GM18519 (cell line): ENCODE data around the gene TRPT1.

Experiments used
- ATAC-seq: cut with Tn5 transposase; IDR thresholded peaks from one replicate; pipeline ENCODE4 v1.9.1; 2021; ENCODE audit warnings: mild to moderate bottlenecking, moderate library complexity; ENCODE audit not compliant: unreplicated experiment, low FRiP score

The TRPT1 gene

DNA sequence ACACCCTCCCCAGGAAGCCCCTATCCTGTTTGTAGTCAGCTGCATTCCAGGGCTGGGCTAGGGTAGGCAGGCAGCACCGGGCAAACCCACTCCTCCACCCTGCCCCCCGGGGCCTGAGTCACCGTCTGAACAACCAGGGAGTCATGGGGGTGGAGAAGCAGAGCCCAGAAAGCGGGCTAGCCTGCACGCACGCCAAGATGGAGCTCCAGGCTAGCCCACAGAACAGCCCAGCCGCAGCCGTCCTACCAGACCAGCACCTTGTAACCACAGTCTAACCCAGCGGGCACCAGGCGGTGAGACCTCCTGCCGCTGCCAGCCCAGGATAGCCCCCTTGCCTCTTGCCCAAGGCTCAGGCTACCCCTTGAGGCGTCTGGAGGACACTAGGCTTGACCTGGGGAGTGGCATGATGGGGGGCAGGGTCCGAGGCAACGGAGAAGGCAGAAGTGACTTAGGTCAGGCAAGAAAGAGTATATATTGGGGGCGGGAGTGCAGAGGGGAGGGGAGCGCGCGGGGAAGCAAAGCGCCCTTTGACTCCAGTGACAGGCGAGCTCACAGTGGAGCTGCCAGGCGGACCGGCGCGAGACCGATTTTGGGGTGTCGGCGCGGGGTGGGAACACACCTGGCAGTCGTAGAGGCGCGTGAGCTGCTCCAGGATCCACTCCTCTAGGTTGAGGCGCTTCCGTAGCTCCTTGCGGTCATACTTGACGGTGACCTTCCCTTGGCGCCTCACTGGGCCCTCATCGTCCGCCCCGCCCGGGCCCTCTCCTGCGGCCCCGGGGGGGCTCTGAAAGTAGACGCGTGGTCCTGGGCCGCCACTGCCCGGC, 20.0 kb upstream of the TRPT1 start:
- ATAC-seq, result no peak

DNA sequence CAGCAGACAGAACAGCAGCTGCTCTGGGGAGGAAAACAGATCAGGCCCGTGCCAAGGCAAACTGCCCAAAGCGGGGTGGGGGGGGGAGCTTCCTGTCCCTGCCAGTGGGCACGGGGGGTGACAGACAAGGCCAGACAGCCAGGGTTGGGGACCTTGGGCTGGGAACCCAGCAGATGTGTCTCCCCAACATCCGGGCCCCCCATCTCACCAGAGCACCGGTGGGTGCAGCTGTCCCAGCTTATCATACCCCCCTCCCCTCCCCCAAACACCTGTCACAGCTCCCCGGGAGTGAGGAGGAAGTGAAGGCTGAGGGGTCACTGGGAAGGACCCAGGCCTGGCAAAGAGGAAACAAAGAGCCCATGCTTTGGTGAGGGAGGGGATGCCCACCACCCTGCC, 19.4 kb upstream of the TRPT1 start:
- ATAC-seq, result no peak

DNA sequence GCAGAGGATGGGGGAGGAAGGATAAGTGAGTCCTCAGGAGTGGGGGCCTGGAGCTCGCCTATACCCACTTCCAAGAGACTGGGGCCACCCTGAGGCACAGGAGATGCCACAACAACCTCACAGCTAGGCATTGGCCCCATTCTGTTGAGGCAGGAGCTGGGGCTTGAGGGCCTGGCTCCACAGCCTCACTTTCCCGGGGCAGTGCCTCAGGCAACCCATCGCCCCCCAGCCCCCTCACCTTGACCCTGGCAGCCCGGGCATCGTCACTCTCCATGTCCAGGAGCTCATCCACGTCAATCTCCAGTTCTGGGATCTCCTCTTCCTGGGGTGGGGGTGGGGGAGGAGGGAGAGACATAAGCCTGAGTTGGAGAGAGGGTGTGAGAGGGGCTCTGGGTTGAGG, 19.0 kb upstream of the TRPT1 start:
- no peak for ATAC-seq

DNA sequence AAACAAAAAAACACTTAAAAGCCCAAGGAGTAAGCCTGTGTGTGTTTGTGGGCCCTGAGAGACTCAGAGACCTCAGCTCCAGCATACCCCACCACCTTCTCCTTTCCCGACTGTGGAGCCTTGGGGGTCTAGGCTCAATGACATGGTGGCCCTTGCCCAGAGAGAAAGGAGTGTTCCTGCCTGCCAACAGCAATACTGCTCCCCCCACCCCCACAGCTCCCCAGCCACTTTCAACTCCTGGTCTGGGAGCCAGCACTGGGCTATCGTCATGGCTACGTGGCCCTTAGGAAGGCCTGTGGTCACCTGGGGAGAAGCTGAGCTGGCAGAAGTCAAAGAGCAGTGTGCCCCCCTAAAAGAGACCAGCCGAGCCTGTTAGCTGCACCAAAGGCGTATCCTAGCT, 18.1 kb upstream of the TRPT1 start:
- ATAC-seq, result no peak

DNA sequence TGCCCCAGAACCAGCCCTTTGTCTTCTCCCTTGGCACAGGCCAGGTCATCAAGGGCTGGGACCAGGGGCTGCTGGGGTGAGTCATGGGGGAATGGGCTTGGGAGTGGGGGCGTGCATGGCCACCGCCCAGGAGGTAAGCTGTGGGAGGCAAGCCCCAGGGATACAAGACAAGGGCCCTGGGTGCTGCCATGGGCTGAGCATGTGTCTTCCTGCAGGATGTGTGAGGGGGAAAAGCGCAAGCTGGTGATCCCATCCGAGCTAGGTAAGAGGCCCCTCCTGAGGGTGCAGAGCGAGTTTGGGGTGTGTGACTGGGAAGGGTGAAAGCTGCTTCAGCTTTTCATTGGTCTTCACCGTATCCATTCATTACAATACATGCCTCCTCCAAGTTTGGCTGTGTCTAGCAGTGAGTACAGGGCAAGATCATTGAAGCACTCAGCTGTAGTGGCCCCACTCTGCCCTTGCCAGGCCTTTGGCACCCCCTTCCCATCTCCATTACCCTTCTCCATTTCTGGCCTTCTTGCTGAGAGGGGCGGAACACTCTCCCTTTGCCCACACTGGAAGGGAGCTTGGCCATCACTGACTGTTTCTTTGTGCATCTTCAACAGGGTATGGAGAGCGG, 17.4 kb upstream of the TRPT1 start:
- no peak for ATAC-seq

DNA sequence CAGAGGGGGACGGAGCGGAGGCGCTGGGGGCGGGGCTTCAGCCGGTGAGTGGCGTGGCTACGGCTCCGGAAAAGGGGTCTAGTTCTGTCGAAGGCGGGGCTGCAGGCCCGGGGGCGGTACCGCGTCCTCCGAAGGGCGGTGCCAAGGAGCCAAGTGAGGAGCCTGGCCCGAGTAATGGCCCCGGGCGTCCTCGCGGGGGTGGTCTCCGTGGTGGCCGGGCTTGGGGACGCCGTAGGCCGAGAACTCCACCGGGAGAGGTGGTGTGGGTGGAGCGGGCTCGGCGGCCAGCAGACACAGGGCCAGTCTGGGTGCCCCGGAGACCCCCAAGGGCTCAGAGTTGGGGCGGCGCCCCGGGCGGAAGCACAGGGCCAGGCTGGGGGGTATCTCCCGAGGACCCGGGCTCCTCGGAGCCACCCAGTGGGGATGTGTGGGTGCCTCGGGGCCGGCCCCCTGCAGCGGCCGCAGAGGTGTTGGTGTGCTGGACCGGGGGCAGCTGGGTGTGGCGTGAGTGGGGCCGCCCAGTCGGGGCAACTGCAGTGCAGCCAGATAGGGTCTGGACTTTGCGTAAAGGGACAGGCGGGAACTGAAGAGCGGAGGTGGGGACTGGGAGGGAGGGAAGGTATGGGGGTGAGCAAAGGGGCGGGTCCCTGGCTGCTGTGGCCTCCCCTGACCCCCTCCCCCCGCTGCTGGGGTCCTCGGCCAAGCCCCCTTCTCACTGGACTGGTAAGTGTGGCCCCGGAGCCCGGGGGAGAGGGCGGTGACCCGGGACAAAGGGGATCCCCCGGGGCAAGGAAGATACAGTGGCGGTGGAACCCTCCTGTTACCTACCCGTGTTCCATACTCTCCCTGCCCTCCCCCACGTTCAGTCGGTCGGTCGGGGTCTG, 15.7 kb upstream of the TRPT1 start:
- ATAC-seq, result peak; percentile 41

DNA sequence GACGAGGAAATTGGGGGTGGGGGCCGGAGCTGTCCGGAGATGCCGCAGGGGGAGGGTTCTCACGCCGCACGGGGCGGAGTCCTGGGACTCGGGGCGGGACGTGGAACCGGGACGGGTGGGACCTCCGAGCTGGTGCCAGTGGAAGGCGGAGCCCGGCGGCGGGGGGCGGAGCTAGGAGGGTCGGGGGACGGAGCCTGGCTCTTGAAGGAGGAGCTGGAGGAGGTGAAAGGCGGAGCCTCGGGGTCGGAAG, 15.2 kb upstream of the TRPT1 start:
- no peak for ATAC-seq

DNA sequence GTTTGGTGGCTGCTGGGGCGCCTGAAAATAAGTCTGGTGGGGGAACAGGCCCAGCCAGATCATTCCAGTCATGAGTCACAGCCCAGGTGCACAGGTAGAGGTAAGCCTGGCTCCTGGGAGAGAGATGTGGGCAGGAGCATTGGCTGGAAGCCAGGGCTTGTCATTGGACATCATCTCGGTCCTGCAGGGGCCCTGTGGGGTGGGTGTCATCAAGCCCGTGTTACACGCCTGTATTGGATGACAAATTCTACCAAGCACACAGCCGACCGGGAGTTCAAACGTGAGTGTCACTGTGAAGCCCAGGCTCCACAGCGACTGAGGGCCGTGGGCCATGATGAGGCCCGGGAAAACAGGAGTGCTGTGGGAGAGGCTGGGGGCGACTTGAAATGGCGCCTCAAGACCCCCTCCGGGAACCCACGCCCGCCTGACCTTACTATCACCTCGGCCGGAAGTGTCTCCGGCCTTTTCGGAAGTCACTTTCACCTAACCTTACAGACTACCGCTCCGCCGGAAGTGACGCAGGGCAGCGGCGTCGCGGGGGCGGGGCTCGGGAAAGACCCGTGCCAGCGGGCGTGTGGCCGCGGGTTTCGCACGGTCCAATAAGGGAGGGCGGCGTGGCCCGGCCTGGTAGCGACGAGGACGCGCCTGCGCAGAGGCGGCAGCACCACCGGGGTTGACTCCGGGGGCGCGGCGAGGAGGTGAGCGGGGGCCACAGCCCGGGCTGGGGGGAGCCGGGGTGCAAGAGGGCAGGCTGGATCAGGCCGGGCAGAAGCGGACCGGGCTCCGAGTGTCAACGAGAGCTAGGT, 14.7 kb upstream of the TRPT1 start, which contains the start of gene FKBP2:
FKBP2 (plus strand) TSS at position 661 of the 806 bp plus-strand sequence. CDS start 1,293 bp downstream, outside the sequence.
- peak; percentile 51 for ATAC-seq

DNA sequence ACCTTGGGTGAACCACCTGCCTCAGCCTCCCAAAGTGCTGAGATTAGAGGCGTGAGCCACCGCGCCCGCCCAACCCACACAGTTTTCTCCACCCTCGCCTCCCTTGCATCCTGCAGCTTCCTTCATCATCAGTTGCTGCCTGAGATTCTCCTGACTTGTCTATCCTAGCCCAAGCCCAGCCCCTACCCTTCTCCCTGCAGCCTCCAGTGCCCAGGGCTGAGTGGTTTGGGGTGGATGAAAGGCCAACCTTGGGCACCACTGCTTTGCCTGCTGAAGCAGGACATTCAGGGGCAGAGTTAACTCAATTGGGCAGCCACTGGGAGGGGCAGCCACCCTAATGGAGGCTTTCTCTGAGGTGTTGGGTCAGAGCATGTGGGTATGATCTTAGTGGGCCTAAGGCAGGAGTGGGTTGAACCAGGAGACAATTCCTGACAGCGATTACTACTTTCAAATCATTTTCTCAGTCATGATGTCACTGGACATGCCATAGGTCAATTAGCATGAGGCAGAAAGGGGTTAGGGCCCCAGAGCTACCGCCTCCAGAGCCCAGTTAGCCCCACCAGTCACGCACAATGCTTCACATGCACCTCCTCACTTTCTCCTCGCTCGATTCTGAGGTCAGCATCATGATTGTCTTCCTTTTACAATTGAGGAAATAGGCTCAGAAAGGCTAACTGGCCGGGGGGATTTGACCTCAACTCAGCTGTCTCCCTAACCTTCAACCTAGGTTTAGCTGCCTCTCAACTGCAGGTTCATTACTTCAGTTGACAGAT, 13.9 kb upstream of the TRPT1 start:
- ATAC-seq, result no peak

DNA sequence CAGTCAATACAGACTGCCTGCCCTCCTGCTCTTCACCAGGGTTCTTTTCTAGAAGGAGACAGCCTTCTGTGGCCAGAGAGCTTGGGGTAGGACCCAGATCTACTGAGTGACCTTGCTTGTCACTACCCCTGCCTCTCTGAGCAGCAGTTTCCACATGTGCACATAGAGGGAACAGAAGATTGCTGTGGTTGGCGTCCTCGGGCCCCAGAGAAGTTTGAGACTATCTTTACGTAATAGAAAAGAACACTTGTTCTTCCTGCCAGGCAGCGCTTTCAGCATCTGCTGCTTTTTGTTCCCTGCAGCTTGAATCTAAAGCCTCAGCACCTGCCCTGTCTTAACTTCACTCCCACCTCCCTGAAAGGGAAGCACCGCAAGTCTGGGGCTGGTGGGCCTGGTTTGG, 13.0 kb upstream of the TRPT1 start:
- no peak for ATAC-seq

DNA sequence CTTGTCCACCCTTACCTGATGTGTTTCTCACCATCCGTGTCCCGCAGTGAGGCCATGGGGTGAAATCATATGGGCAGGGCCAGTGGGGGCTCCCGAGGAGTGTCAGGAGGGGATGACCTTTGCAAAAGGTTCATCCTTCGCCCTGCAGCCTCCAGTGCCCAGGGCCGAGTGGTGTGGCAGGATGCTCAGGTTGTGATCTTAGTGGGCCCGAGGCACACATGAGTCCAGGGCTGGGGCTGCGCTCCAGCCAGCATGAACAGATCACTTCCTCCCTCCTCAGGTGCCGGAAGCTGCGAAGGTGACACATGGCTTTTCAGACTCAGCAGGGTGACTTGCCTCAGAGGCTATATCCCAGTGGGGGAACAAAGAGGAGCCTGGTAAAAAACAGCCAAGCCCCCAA, 12.1 kb upstream of the TRPT1 start:
- ATAC-seq, result no peak

DNA sequence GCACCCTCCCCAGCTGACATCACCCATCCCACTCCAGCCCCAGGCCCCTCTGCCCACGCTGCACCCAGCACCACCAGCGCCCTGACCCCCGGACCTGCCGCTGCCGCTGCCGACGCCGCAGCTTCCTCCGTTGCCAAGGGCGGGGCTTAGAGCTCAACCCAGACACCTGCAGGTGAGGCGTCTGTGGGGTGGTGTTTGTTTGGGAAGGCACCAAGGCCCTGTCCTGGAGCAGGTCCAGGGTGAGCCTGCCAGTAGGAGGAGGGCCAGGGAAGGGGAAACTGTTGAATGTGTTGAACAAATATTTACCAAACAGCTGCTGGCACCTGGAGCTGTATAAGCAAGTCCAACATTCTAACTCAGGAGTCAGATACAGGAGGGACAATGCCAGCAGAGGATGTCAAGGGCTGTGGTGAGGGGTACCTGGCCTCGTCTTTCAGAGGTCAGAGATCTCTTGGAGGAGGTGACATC, 11.5 kb upstream of the TRPT1 start:
- ATAC-seq, result no peak

DNA sequence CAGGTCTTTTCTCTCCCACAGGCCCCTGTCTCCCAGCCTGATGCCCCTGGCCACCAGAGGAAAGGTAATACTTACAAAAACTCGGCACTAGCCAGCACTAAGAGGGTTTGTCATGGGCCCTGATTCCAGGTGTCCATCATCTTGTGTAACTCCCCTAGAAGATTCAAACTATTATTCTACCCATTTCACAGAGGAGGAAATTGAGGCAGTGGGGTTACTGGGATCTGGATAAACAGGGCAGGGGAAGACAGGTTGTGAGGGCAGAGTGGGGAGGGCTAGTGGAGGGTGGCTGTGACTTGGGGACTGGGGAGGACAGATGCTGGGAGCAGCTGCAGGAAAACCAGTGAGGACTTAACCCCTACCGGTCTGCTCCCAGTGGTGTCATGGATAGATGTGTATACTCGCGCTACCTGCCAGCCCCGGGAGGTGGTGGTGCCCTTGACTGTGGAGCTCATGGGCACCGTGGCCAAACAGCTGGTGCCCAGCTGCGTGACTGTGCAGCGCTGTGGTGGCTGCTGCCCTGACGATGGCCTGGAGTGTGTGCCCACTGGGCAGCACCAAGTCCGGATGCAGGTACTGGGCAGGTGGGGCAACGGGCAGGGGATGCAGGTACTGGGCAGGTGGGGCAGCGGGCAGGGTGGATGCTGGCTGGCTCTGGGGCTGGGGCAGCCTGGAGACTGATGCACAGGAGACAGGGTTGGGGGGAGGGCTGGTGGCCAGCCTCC, 9.6 kb upstream of the TRPT1 start:
- no peak for ATAC-seq

DNA sequence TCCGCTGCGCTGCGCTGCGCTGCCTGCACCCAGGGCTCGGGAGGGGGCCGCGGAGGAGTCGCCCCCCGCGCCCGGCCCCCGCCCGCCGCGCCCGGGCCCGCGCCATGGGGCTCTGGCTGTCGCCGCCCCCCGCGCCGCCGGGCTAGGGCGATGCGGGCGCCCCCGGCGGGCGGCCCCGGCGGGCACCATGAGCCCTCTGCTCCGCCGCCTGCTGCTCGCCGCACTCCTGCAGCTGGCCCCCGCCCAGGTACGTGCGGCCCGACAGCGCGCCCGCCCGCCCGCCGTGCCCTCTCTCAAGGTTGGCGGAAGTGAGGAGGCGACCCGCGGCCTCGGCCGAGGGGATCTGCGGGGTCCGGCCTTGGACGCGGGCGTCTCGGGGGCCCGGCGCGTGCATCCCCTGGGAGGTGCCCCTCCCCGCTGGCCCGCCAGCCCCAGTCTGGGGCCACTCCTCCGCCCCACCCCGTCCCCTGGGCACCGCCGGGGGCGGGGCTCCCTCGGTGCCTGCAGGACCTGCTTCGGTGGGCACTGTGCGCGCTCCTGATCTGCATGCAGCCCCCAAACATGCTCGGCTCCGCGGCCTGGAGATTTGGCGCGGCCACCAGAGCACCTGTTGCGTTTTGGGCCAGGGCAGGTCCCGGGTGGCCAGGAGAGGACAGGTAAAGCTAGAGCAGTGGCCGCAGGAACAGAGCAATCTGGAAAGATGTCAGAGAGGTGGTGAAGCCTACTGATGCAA, 8.8 kb upstream of the TRPT1 start:
- ATAC-seq, result no peak

DNA sequence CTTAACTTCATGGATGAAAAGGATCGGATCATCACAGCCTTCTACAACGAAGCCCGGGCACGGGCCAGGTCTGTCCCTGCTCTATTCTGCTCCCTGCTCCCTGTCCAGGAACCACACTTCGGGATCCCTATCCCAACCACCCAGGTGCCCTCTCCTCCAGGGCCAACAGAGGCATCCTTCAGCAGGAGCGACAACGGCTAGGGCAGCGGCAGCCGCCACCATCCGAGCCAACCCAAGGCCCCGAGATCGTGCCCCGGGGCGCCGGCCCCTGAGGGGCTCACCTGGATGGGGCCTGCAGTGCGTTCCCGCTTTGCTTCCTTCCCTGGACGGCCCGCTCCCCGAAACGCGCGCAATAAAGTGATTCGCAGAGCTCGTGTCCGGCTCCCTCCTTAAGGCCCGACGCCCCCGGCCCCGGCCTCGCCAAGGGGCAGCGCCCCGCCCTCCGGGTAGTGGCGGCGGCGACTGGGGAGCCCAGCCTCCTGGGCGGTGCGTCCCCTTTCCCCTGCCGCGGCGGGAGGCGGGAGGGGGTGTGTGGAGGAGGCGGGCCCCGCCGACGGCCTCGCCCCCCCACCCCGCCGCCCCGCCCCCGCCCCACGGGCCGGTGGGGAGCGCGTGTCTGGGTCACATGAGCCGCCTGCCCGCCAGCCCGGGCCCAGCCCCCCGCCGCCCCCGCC, 8.1 kb upstream of the TRPT1 start, which contains the start of gene VEGFB:
VEGFB (plus strand) TSS at position 672 of the 674 bp plus-strand sequence. CDS start 250 bp downstream, outside the sequence.
- ATAC-seq, result no peak

DNA sequence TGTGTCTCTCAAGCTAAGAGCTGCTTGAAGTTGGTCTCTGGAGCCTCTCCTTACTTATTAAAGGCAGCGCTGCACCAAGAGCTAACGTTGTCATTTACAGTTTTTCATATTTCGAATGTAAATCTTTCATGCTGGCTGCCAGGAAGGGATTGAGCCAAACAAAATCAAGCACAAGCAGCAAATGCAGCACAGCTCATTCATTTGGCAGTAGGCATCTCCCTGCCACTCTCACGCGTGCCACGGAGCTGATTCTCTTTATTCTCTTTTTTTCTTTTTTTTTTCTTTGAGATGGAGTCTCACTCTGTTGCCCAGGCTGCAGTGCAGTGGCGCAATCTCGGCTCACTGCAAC, 7.0 kb upstream of the TRPT1 start:
- no peak for ATAC-seq

DNA sequence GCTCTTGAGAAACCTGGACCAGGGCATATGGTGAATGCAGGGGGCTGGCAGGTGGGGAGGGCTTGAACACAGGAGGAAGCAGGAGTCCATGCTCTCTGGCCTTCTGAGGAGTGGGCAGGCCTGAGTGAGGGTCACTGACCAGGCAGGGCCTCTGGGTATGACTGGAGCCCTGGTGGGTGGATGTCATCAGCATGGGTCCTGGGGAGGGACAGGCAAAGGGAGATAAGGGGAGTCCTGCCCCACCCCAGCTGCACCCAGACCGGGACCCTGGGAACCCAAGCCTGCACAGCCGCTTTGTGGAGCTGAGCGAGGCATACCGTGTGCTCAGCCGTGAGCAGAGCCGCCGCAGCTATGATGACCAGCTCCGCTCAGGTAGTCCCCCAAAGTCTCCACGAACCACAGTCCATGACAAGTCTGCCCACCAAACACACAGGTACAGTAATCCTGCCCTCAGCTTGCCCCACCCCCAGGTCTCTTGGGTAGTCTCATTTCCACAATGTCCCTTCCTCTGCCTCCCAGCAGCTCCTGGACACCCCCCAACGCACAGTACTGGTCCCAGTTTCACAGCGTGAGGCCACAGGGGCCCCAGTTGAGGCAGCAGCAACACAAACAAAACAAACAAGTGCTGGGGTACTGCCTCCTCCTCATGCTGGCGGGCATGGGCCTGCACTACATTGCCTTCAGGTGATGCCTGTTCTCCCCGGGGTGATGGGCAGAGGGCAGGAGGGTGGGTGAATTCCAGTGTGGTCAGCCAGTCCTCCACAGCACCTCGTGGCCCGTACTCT, 6.4 kb upstream of the TRPT1 start:
- ATAC-seq, result no peak
